Measurements from ENCODE around the gene SLC40A1.

The SLC40A1 gene

GRCh38 chr2:189543367-189543766 is 37.2 kb downstream of the SLC40A1 start:
- H3K4me3 ChIP-seq (ENCODE audit: low read depth, low read length): no peak overlapping the region

GRCh38 chr2:189542145-189542882 is 38.3 kb downstream of the SLC40A1 start:
- no peak overlapping the region for H3K4me3 ChIP-seq (ENCODE audit: low read depth, low read length)

- no peak overlapping the region for H3K4me3 ChIP-seq (ENCODE audit: low read depth, low read length)
Measured at GRCh38 chr2:189541591-189541990, 39.0 kb downstream of the SLC40A1 start.

GRCh38 chr2:189540551-189540950 is 40.0 kb downstream of the SLC40A1 start:
- H3K4me3 ChIP-seq (ENCODE audit: low read depth, low read length): no peak overlapping the region

GRCh38 chr2:189538402-189538801 is 42.2 kb downstream of the SLC40A1 start:
- no peak overlapping the region for H3K4me3 ChIP-seq (ENCODE audit: low read depth, low read length)

GRCh38 chr2:189536830-189537229 is 43.8 kb downstream of the SLC40A1 start:
- no peak overlapping the region for H3K4me3 ChIP-seq (ENCODE audit: low read depth, low read length)

GRCh38 chr2:189534854-189535832 is 45.4 kb downstream of the SLC40A1 start:
- H3K4me3 ChIP-seq (ENCODE audit: low read depth, low read length): no peak overlapping the region

- no peak overlapping the region for H3K4me3 ChIP-seq (ENCODE audit: low read depth, low read length)
Measured at GRCh38 chr2:189533288-189534035, 47.1 kb downstream of the SLC40A1 start.

- H3K4me3 ChIP-seq (ENCODE audit: low read depth, low read length): no peak overlapping the region
Measured at GRCh38 chr2:189530965-189531637, 49.5 kb downstream of the SLC40A1 start.

- H3K4me3 ChIP-seq (ENCODE audit: low read depth, low read length): no peak overlapping the region
Measured at GRCh38 chr2:189528617-189529016, 52.0 kb downstream of the SLC40A1 start.

- H3K4me3 ChIP-seq (ENCODE audit: low read depth, low read length): no peak overlapping the region
Measured at GRCh38 chr2:189527812-189528592, 52.6 kb downstream of the SLC40A1 start.

- no peak overlapping the region for H3K4me3 ChIP-seq (ENCODE audit: low read depth, low read length)
Measured at GRCh38 chr2:189527041-189527750, 53.4 kb downstream of the SLC40A1 start.

GRCh38 chr2:189526241-189526640 is 54.3 kb downstream of the SLC40A1 start:
- H3K4me3 ChIP-seq (ENCODE audit: low read depth, low read length): no peak overlapping the region

- H3K4me3 ChIP-seq (ENCODE audit: low read depth, low read length): no peak overlapping the region
Measured at GRCh38 chr2:189524746-189525145, 55.8 kb downstream of the SLC40A1 start.

GRCh38 chr2:189522435-189523151 is 58.0 kb downstream of the SLC40A1 start:
- no peak overlapping the region for H3K4me3 ChIP-seq (ENCODE audit: low read depth, low read length)

- H3K4me3 ChIP-seq (ENCODE audit: low read depth, low read length): no peak overlapping the region
Measured at GRCh38 chr2:189521699-189522434, 58.7 kb downstream of the SLC40A1 start.

- no peak overlapping the region for H3K4me3 ChIP-seq (ENCODE audit: low read depth, low read length)
Measured at GRCh38 chr2:189519631-189520387, 60.8 kb downstream of the SLC40A1 start.

Measured in iPS-11a (cell line).